Adrenal gland (tissue), 12 donors: ENCODE measurements around the gene UROS. TPM values are rescaled to one million over a fixed set of nuclear protein-coding genes. Genes with fewer than 3 reads are reported as not detected.

Experiments used
- DNase-seq, 7 donors: peaks; one replicate each; pipeline ENCODE4 v3.0.0-alpha.2; 2019 to 2020
- H3K27ac ChIP-seq, 5 donors: fragments of 200-600 bp; sonication (generic) in 4 of 5; 1 replicate in 3 of 5; 2 replicates in 2 of 5; pipeline versions ENCODE4 v1.5.1 to v1.8.0; 2016 to 2020; ENCODE audit warnings: mild to moderate bottlenecking in 1 of 5
- H3K27me3 ChIP-seq: fragments of 200-600 bp; 2 replicates; pipeline ENCODE4 v1.8.0; 2021
- H3K36me3 ChIP-seq, 2 donors: fragments of 200-600 bp; replicated peaks in 1 of 2; 1 replicate in 1 of 2; 2 replicates in 1 of 2; pipeline versions ENCODE4 v1.5.1 to v1.8.0; 2018 to 2022
- H3K4me1 ChIP-seq, 2 donors: fragments of 200-600 bp; replicated peaks in 1 of 2; 1 replicate in 1 of 2; 2 replicates in 1 of 2; pipeline versions ENCODE4 v1.5.1 to v1.8.0; 2018 to 2021
- H3K4me3 ChIP-seq, 4 donors: fragments of 200-600 bp; sonication (generic) in 3 of 4; one replicate each; pipeline ENCODE4 v1.5.1; 2016 to 2018
- H3K9me3 ChIP-seq, 3 donors: fragments of 200-600 bp; sonication (generic) in 1 of 3; replicated peaks in 1 of 3; 1 replicate in 2 of 3; 2 replicates in 1 of 3; pipeline versions ENCODE4 v1.5.1 to v1.8.0; 2016 to 2021
- CTCF ChIP-seq, 6 experiments: fragments of 450-650 bp in 4 of 6; fragments of 200-600 bp in 2 of 6; sonication (generic) in 1 of 6; IDR thresholded peaks; 1 replicate in 5 of 6; 2 replicates in 1 of 6; pipeline versions ENCODE4 v1.5.1 to v1.8.0; 2016 to 2021; ENCODE audit warnings: antibody characterized with exemption in 6 of 6, mild to moderate bottlenecking in 2 of 6, moderate library complexity in 1 of 6
- POLR2A ChIP-seq, 2 donors: fragments of 450-650 bp; IDR thresholded peaks; one replicate each; pipeline ENCODE4 v1.6.1; 2017; ENCODE audit warnings: antibody characterized with exemption in 2 of 2, mild to moderate bottlenecking in 2 of 2, moderate library complexity in 1 of 2
- WGBS, 4 donors: extraction: QIAGEN DNeasy Blood & Tissue Kit in 2 of 4; methylation state at CpG; one replicate each; pipeline versions ENCODE4 v1.1.5 to v1.1.7; 2013 to 2017; 5-methylcytosine and 5-hydroxymethylcytosine counted together
- intact Hi-C, 2 donors: fragments of 100-400 bp; cut with DNase I; formaldehyde crosslinking; loops; one replicate each; pipeline versions ENCODE4 v1.14.1 to v1.15.0; 2022 to 2023
- polyA plus RNA-seq, 3 donors: library from polyadenylated mRNA; stranded (reverse); fragments of 200-250 nt in 2 of 3; fragments of 350-450 nt in 1 of 3; fragmentation: Illumina TruSeq in 1 of 3; extraction: RNeasy Lipid Tissue Mini Kit (QIAGEN cat#74804) in 1 of 3; gene quantifications; one replicate each; pipeline ENCODE4 v1.2.3, GENCODE V29; 2013 to 2014
- total RNA-seq, 9 donors: library from RNA; depleted of rRNA in 4 of 9; stranded (reverse); fragments of >200 nt in 4 of 9; fragments of 120-200 nt in 1 of 9; fragmentation: NEBNext Ultra II Directional in 1 of 9; extraction: Animal tissue kit (Norgen Biotek cat#: 25700) in 1 of 9; gene quantifications; one replicate each; pipeline versions ENCODE4 v1.1.0 to v1.2.4, GENCODE V29; 2013 to 2023
- donor health status: healthy with polysubstance abuse.
- donor health status: Bipolar disorder and iron deficiency.
- donor health status: DM: yes; HTN: yes; CAD: no.
- donor health status: DM: no; HTN: no; CAD: no.
- donor health status: DM: no; HTN: no; CAD: no.
- donor health status: DM: yes; HTN: yes; CAD: no.

Gene UROS
- total and polyA plus RNA-seq, 12 donors = 41.1 to 122 (median 60.7) TPM

GRCh38 chr10:125756853-125757487, 66.1 kb downstream of the UROS start:
- 92 to 96% (median 94%) methylated on average over 5 of the region's 5 CpGs for WGBS, 4 donors
- Histone ChIP-seq H3K27me3 (no peaks in the 10 kb centered on the region), H3K9me3 (no peaks in the 10 kb centered on the region), H3K27ac (no peak overlapping the region), H3K36me3 (peaks cover 0 to 51% of the 10 kb centered on the region in 2 donors), H3K4me1 (no peaks in the 10 kb centered on the region), H3K4me3 (no peak overlapping the region)
- intact Hi-C loops = no loop called here
- no peak for DNase-seq
- no peak for TF ChIP-seq CTCF (IDR thresholded peaks at IDR 0.05)
- TF ChIP-seq POLR2A (IDR thresholded peaks at IDR 0.05) = no peak

- Histone ChIP-seq H3K27ac (no peak overlapping the region), H3K9me3 (no peaks in the 10 kb centered on the region), H3K36me3 (peaks cover 0 to 59% of the 10 kb centered on the region in 2 donors), H3K4me3 (no peak overlapping the region), H3K4me1 (no peaks in the 10 kb centered on the region), H3K27me3 (no peaks in the 10 kb centered on the region)
- no peak for TF ChIP-seq CTCF (IDR thresholded peaks at IDR 0.05)
- TF ChIP-seq POLR2A (IDR thresholded peaks at IDR 0.05) = no peak
- no peak for DNase-seq
- intact Hi-C loops = no loop called here
- 80 to 84% (median 82%) methylated on average over 5 of the region's 5 CpGs for WGBS, 4 donors
Measured at GRCh38 chr10:125756196-125756595, 66.9 kb downstream of the UROS start.

- H3K4me1 ChIP-seq = no peaks in the 10 kb centered on the region
- H3K4me3 ChIP-seq = no peak overlapping the region
- H3K36me3 ChIP-seq = peaks cover 0 to 76% of the 10 kb centered on the region in 2 donors
- no peak for TF ChIP-seq POLR2A (IDR thresholded peaks at IDR 0.05)
- TF ChIP-seq CTCF (IDR thresholded peaks at IDR 0.05) = no peak
- H3K9me3 ChIP-seq = no peaks in the 10 kb centered on the region
- no peak overlapping the region for H3K27ac ChIP-seq
- intact Hi-C loops = loop anchor here in 1 of 2 donors (10.0 kb wide), 1 partner anchor 87 kb away; no protein-coding TSS in a partner anchor
- H3K27me3 ChIP-seq = no peaks in the 10 kb centered on the region
- DNase-seq = no peak
- WGBS, 4 donors = 92 to 97% (median 95%) methylated on average over 5 of the region's 5 CpGs
Measured at GRCh38 chr10:125747417-125747816, 75.6 kb downstream of the UROS start.

GRCh38 chr10:125744909-125745308, 78.1 kb downstream of the UROS start:
- intact Hi-C loops = loop anchor here in 1 of 2 donors (10.0 kb wide), 1 partner anchor 90 kb away; no protein-coding TSS in a partner anchor

More at GRCh38 chr10:125744909-125745308, 78.1 kb downstream of the UROS start:
- WGBS, 4 donors = 96 to 100% (median 97%) methylated on average over 2 of the region's 2 CpGs
- Histone ChIP-seq H3K27me3 (no peaks in the 10 kb centered on the region), H3K4me3 (no peak overlapping the region), H3K27ac (no peak overlapping the region), H3K9me3 (no peaks in the 10 kb centered on the region), H3K4me1 (no peaks in the 10 kb centered on the region), H3K36me3 (peaks cover 0 to 85% of the 10 kb centered on the region in 2 donors)
- no peak for DNase-seq
- TF ChIP-seq POLR2A (IDR thresholded peaks at IDR 0.05) (no peak), CTCF (IDR thresholded peaks at IDR 0.05) (no peak)
